ENCODE measurements around the gene POLR3F. TPM values are rescaled to one million over a fixed set of nuclear protein-coding genes. Genes with fewer than 3 reads are reported as not detected.

Gene POLR3F, protein sequence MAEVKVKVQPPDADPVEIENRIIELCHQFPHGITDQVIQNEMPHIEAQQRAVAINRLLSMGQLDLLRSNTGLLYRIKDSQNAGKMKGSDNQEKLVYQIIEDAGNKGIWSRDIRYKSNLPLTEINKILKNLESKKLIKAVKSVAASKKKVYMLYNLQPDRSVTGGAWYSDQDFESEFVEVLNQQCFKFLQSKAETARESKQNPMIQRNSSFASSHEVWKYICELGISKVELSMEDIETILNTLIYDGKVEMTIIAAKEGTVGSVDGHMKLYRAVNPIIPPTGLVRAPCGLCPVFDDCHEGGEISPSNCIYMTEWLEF
- total RNA-seq: 11.6 and 12.3 TPM in 2 replicates

DNA sequence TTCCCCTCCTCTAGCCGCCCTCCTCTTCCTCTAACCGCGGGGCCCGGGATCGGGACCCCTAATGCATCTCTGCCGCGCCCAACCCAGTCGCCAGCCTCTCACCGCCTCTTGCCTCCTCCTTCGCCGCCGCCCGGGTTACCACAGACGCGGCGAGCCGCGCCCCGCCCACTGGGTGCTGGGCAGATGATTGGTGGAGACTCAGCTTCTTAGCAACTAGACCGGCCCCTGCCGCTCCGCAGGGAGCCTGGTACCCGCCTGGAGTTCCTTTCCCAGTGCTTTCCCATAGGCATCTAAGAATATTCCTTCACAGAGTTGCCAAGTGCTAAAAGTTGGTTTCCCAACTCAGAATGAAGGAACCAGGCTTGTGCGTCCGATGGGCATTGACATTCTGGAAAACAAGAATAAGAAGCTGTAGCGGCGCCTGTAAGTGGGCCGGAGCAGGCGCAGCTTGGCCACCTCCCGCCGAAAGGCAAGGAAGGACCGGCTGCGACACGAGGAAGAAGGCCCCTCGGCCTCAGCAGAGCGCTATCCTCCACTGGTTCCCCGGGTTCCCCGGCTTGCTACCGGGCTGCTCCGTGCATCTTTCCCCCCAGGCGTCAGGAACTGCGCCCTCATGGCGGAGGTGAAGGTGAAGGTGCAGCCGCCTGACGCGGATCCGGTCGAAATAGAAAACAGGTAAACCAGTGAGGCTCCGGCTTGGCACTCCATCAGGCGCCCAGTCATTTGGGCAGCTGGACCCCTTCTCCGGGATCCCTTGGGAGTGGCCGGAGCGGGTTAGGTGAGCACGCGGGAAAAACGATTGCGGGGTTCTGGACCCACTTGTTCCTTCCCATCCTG is at the start of gene POLR3F, which contains the start of gene DZANK1:
TSS of gene POLR3F (plus strand) at position 497 of the 837 bp plus-strand sequence. CDS start at position 614, 117 bp downstream.
TSS of gene DZANK1 (minus strand) at position 137 of the 837 bp plus-strand sequence. CDS start 1,672 bp downstream, outside the sequence.

DNA sequence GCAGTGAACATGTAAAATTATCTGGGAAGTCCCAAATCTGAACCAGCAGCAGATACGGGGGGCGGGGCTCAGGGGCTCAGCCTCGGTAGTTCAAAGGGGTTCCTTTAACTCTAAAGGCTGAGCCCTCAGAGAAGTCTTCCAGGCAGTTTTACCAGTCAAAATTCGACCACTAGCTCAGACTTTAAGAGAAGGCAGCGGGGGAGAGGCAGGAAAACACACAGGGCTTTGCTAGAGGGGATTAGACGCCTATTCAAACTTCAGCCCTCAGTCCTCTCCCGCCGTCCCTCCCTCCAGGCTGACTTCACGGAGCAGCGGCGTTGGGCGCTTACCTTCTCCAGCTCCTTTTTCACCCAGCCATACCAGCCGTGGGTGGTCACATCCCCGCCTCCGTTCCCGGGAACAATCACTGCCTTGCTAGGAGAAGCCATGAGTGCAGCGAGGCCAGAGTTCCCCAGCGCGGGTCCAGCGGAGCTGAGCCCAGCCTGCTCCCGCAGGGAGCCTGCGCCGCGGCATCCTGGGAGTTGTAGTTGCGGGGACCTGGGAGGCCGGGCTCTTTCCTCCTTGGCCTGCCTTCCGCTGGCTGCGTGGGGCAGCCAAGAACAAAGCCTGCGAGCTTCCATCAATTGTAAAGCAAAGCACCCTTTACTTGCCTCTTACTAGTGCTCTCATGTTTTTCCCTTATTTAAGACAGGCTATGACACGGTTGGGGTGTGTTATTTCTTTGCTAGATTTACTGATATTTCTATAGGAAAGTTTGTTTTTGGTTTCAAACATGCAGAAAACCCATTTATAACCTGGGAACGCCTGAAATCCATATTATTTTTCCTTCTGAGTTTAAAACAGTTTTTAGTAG is 29.8 kb downstream of the POLR3F start, which contains the start of gene RBBP9:
TSS of gene RBBP9 (minus strand) at position 486 of the 853 bp plus-strand sequence. CDS start at position 428, 58 bp downstream.

DNA sequence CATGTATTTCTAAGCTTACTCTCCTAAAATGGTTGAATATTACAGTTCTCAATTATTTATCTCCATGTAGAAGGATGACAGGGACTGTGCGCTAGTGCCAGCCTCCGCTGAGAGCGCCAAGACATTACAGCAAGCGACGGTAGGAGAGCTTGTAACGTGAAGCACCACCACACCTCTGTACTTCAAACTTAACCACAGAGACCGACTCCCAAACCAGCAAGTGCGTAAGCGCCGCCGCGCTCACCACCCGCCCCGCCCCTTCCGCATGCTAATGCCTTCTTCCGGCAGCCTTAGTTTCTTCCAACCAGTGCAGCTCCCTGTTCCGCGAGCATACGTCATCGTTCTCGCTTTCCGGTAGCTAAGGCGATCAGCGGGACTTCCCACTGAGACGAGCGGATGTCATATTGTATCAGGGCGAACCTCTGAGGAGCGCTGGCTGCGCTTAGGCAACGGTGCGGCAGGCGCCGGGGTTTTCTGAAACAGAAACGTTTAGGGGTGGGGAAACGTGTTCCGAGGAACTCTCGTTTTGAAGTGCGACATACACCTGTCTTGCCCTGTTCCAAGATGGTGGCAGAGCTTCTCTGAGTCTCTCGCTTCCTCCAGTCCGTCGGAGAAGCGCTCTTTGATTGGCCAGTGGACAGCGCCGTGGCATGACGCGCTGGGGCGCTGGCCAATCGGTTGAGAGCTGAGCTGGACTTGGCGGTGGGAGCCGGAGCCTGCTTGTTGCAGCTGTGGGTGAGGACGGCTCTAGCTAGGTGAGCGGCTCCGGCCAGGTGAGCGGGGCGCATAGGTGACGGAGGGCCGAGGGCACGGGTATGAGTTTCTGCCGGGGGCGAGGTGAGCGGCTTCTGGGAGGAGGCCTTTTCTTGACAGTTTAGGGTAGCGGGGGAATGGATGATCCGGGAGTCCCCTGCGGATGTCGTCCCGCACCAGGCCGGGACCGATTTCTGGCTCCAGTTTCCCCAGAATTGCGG is 40.3 kb downstream of the POLR3F start, which contains the start of gene SEC23B:
TSS of gene SEC23B (plus strand) at position 723 of the 974 bp plus-strand sequence. CDS start 2,896 bp downstream, outside the sequence.

Other genes starting within 250 kb of the POLR3F start
- gene ZNF133, start 178.9 kb upstream of the POLR3F start, total RNA-seq: 15.4 and 19.7 TPM in 2 replicates
- gene DZANK1, start 360 bp upstream of the POLR3F start, total RNA-seq: 0.63 and 0.94 TPM in 2 replicates
- 9.4 and 12.2 TPM in 2 replicates for gene RBBP9, start 29.8 kb downstream of the POLR3F start, total RNA-seq
- gene SEC23B, start 40.5 kb downstream of the POLR3F start, total RNA-seq: 47.5 and 48.3 TPM in 2 replicates
- gene SMIM26, start 100.0 kb downstream of the POLR3F start, total RNA-seq: 75.6 and 92.7 TPM in 2 replicates
- gene DTD1, start 120.7 kb downstream of the POLR3F start, total RNA-seq: 74.9 and 98.3 TPM in 2 replicates